Iris pigment epithelial cell (primary cell): ENCODE measurements around the gene PLCL2.

ENCODE experiments used
- DNase-seq: peaks from one replicate; pipeline ENCODE4 v3.0.0-alpha.2; 2011; ENCODE audit warnings: low read depth

Gene PLCL2

DNA sequence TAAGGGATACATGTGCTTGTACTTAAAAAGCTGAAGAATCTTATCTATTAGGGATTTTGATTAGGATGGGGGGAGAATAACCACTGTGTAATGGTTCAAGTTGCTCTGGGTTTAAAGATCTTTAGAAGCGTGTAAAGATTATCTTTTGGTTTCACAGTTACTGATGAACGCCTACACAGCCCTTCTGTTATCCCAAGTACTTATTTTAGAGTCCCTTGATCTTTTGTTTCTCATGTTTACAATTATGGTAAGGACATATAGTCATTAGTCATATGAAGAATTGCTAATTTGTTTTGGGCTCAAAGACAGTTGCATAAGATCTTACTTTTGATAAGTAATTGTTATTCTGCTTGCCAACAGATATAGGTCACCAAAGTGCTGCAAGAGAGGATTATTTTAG is 160.1 kb downstream of the PLCL2 start:
- DNase-seq = no peak

DNA sequence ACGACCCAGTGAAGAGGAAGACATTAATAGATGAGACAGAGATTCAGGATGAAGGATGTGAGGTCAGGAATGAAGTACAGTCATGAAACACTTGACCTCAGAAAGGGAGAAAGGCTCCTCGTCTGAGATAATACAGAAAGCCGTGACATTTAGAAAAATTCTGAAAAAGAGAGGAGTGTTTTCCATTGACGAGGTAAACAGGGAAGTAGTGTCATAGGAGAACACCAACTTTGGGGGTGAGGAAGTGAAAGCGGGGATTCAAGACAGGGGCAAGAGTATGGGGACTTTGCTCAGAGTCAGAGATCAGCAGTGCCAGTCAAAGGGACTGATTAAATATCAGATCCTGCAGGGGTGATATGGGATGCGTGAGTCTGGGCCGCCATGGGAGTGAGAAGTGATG is 160.9 kb downstream of the PLCL2 start:
- no peak for DNase-seq

DNA sequence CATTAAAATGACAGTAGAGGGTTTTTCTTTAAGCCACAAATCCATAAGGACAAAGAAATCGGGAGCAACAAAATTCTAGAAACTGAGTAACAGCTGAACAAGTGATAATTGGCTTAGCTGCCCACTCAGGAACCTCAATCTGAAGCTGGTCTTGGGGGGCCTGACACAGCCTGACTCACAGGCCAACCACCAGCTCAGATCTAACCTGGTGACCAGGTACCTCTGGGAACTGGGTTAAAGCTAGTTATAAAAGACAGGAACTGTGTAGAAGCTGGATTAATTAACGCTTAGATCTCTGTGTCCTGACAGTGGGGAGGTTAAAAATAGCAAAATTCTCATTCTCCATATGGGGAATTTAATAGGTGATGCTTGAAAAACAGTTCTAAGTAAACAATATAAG is 161.9 kb downstream of the PLCL2 start:
- DNase-seq = no peak

DNA sequence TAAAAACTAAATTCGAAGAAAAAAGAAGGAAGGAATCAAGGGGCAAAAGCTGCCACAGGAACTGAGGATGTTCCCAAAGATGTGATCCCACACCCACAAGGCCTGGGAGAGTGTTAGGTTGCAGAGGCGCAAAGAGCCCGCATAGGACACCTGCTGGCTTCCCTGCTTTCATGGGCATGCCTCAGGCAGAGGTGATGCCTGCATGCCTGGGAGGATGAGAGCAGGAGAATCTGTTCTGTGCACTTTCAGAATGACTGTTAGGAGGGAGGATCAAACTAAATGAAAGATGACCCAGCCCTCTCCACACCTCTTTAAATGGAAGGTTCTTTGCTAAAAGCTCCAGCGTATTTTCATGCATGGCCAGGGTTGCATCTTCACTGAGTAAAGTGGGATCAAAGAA is 162.4 kb downstream of the PLCL2 start:
- DNase-seq = no peak

DNA sequence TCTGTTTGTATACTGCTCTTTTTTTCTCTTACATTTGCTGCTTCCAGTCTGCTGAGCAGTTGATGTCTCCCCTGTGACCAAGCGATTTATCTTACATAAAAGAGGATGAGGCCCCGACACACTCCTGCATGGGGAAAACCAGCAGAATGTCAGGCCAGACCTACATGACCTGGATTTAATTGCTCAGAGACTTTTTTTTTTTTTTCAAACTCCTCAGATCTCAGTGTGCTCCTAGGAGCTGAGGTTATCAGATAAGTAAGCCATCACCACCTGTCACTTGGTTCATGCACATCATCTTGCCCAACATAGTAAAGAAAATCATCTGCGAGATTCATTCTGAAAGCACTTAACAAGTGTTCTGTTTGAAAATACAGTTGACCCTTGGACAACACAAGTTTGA is 163.1 kb downstream of the PLCL2 start:
- no peak for DNase-seq

DNA sequence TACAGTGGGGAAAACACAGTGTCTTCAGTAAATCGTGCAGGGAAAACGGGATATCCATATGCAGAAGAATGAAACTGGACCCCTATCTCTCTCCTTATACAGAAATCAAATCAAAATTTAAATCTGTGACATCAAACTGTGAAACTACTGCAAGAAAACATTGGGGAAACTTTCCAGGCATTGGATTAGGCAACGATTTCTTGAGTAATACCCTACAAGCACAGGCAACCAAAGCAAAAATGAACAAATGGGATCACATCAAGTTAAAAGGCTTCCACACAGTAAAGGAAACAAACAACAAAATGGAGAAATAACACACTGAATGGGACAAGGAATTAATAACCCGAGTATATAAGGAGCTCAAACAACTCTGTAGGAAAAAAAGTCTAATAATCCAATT is 165.3 kb downstream of the PLCL2 start:
- peak; percentile 21 for DNase-seq

DNA sequence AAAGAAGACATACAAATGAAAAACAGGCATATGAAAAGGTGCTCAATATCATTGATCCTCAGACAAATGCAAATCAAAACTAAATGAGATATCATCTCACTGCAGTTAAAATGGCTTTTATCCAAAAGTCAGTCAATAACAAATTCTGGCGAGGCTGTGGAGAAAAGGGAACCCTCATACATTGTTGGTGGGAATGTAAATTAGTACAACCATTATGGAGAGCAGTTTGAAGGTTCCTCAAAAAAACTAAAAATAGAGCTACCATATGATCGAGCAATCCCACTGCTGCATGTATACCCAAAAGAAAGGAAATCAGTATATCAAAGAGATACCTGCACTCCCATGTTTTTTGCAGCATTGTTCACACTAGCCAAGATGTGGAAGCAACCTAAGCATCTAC is 165.8 kb downstream of the PLCL2 start:
- DNase-seq = no peak

- DNase-seq = no peak
Measured at GRCh38 chr3:17052363-17052762, 167.6 kb downstream of the PLCL2 start.

GRCh38 chr3:17054301-17054981 is 169.7 kb downstream of the PLCL2 start:
- no peak for DNase-seq

DNA sequence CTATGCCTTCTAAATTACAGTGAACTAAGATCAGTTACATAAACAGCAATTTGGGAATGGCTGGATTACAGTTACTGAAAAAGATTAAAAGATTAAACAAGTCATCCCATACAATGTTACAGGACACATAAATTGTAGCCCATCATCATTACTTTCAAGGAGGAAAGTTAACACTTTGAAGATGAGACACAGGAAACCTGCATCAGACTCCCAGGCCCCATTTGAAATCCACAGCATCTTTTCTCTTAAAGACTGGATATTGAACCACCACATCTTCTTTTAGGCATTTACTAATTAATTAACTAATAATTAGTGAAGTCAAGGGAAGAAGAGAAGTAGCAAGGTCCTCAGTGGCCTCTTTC is 170.2 kb downstream of the PLCL2 start:
- DNase-seq = no peak

DNA sequence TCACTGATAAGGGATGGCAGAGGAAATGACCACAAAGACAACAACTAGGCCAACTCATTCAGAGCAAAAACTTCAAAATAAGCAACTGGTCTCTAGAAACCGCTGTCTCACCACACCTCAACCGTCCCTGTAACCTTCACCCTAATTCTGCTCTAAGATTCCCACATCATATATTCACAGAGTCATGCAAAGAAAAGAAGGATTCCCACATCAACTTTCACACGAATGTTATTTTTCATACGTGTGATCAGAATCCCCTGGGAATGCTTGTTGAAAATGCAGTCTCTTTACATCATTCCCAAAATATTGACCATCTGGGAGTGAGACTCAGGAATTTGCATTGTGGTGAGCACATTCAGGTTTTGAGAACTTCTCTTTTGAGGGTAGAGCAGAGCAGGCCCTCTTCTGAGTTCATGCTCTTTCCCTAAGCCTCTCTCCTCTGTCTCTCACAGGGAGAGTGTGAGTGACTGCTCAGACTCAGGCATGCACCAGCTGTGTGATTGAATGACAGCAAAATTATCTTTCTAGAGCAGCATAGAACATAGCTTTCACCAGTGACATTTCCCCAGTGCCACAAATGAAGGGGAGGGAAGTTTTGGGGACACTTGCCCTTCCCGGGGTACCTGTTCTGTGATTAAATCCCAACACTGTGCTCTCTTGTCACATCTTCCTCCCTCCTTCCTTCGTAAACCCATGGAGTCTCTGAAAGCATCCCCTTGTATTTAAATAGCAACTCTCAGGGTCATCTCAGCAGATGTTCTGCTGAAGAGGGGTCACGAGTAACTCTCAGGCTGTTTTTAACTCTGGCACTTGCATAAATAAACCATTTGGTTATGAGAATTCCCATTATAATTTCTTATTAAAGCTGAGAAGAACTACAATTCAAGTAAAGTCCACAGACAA is 170.9 kb downstream of the PLCL2 start:
- no peak for DNase-seq

DNA sequence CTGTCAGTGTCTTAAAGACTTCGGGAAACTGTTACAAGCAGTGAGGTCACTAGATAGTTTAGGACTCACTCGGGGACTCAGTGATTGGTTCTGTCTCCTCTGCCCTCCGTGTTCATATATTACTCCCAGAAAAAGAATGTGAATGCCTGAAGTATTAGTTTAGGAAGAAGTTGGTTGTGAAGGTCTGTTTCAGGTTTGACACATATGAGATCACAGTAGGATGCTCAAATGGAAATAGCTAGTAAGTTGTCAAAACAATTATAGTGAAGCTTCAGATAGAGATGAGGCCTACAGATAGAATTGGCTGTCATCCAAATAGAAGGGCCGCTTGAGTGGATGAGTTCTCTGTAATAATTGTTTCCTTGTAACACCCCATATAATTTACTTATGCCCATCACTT is 172.6 kb downstream of the PLCL2 start:
- DNase-seq = peak; percentile 65

- no peak for DNase-seq
Measured at GRCh38 chr3:17059989-17060550, 175.3 kb downstream of the PLCL2 start.

DNA sequence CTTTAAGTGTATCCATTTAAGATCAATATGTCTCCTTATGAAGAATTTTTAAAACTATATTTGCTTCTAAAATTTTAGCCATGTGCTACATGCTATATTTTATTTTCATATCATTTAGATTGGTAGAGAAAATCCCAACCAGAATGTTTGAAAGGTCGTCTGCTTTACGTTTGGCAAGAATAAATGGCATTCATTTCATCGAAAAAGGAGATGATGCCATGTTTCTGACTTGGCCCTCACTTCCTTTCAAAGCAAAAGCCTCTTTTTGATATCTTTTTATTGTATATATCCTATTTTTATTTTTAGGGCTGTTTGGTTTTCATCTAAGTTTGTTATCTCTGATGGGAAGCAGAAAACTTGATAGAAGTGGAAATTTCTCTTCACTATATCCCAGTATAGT is 176.2 kb downstream of the PLCL2 start:
- no peak for DNase-seq

DNA sequence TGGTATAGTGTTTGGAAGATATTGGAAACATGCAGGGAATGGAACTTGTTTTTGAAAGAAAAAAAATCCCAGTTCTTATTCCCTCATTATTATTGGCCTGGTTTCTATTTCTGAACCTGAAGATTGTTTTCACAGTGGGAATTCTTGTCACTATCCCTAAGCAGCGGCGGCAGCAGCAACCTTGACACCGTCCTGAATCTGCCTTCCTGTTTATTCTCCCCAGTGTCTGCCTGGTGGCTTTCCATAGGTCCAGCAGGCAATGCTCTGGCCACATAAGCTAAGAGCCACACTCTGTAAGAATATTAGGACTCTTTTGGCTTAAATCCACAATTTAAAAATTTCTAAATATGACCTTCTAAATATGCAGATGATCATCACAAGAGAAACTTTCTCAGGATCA is 178.0 kb downstream of the PLCL2 start:
- DNase-seq = no peak

- no peak for DNase-seq
Measured at GRCh38 chr3:17063596-17063995, 178.8 kb downstream of the PLCL2 start.

DNA sequence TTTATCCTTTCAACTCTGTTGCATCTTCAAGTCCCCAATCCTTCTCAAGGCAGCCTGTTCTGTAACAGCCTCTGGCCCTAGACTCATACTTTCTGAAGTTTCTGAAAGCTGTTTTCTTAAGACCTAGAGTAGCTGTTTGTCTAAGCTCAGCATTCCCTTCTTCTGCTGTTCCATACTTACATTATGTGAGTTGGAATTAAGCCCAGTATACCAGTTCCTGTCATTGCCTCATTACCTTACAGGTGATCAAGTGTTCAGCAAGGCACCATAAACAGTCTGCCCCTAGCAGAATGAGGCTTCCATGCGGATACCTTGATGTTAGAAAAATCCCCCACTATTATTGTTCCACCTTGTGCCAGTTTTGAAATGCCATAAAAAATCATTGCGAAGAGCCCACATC is 180.6 kb downstream of the PLCL2 start:
- no peak for DNase-seq

GRCh38 chr3:17065881-17066280 is 181.1 kb downstream of the PLCL2 start:
- no peak for DNase-seq

DNA sequence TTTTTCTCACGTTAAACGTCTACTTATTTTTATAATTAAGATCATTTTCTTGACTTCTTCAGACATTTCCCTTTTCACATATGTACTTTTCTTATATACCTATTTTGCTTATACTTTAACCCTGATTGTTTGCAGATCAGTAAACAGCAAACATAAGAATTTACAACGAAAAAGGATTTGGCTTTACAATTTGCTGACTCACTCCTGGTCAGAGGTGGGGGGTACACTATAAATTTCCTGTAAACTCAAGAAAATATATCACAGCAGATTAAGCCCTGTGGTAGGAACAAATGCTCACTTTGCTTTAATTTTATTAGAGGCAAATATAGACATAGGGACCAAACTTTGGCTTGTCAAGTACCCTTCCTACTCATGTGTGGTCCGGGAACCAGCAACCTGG is 185.0 kb downstream of the PLCL2 start:
- no peak for DNase-seq

DNA sequence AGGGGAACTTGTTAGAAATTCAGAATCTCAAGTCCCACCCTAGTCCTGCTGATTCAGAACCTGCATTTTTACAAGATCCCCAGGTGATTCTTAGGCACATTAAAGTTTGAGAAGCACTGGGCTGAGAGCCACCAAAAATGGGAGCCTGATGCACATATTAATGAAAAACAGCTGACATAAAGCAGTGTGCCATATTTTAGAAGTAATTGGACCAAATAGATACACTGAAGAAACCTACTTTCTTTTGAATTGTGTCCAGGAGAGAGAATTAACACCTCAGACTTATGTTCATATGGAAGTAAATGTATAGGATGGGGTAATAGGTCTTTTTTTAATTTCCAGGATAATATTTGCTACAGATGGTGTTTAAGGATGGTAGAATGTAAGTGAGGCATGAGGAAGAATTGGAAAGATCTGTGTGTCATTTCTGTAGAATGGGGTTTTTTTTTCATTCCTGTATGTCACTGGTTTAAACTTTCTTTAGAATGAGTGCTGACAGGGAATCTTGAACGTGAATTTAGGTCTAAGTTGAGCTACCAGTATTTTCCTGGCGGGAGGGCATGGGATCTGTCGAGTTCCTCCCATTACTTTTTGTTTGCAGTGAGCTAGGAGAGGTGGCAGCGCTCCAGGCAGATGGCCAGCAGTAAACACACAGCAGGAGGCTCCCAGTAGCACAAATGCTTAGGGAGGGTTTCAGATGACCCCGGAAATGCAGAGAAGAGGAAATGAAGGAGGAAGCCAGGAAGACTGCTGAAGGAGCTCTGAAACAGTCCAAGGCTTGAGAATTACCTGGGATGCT is 185.6 kb downstream of the PLCL2 start:
- DNase-seq = peak; percentile 62

- DNase-seq = no peak
Measured at GRCh38 chr3:17074559-17074958, 189.8 kb downstream of the PLCL2 start.

- DNase-seq = no peak
Measured at GRCh38 chr3:17075358-17075757, 190.6 kb downstream of the PLCL2 start.

- DNase-seq = no peak
Measured at GRCh38 chr3:17075907-17076306, 191.2 kb downstream of the PLCL2 start.
